Lower lobe of right lung (tissue), 2 donors: ENCODE data around the gene DNLZ. TPM values are rescaled to one million over a fixed set of nuclear protein-coding genes. Genes with fewer than 3 reads are reported as not detected.

Experiments
- ATAC-seq, 2 donors: fragments of 200-7000 bp; cut with Tn5 transposase; one replicate each; pipeline ENCODE4 v1.9.1; 2020 to 2022; ENCODE audit warnings: mild to moderate bottlenecking in 2 of 2, moderate library complexity in 2 of 2
- DNase-seq: peaks from one replicate; pipeline ENCODE4 v3.0.0-alpha.2; 2020
- H3K27ac ChIP-seq: fragments of 200-600 bp; one replicate; pipeline ENCODE4 v1.8.0; 2022
- H3K27me3 ChIP-seq: fragments of 200-600 bp; one replicate; pipeline ENCODE4 v1.8.0; 2022; ENCODE audit warnings: low read depth
- H3K36me3 ChIP-seq: fragments of 200-600 bp; one replicate; pipeline ENCODE4 v1.8.0; 2022; ENCODE audit warnings: mild to moderate bottlenecking
- H3K4me1 ChIP-seq: fragments of 200-600 bp; one replicate; pipeline ENCODE4 v1.8.0; 2022
- H3K4me3 ChIP-seq: fragments of 200-600 bp; one replicate; pipeline ENCODE4 v1.8.0; 2022; ENCODE audit warnings: mild to moderate bottlenecking
- H3K9me3 ChIP-seq: fragments of 200-600 bp; one replicate; pipeline ENCODE4 v1.8.0; 2022
- intact Hi-C: fragments of 100-400 bp; cut with DNase I; formaldehyde crosslinking; loops from one replicate; pipeline ENCODE4 v1.11.0; 2022
- long read RNA-seq: library from polyadenylated mRNA; unstranded; transcript quantifications from one replicate; pipeline ENCODE4 v2.0.0, GENCODE V29; 2021
- total RNA-seq: library from RNA; stranded (reverse); fragmentation: NEBNext Ultra II Directional; extraction: Animal tissue kit (Norgen Biotek cat#: 25700); gene quantifications from one replicate; pipeline ENCODE4 v1.2.1, GENCODE V29; 2021
- TF ChIP-seq, protein P1 (sequence below): fragments of 200-600 bp; IDR thresholded peaks from one replicate; pipeline ENCODE4 v1.8.0; 2022; ENCODE audit warnings: antibody characterized with exemption, mild to moderate bottlenecking
- donor health status: DM: no; HTN: yes; CAD: no; lungs with severe emphysema.

Gene DNLZ
- total RNA-seq = 12.9 TPM
- long read RNA-seq, transcript DNLZ-201 (3 exons, 724 nt) = major isoform, 26 of 27 reads
- long read RNA-seq, partial matches to known transcripts = 0 of 27 reads
- long read RNA-seq, other reads (novel, unspliced or antisense) = 1 of 27 reads

DNA sequence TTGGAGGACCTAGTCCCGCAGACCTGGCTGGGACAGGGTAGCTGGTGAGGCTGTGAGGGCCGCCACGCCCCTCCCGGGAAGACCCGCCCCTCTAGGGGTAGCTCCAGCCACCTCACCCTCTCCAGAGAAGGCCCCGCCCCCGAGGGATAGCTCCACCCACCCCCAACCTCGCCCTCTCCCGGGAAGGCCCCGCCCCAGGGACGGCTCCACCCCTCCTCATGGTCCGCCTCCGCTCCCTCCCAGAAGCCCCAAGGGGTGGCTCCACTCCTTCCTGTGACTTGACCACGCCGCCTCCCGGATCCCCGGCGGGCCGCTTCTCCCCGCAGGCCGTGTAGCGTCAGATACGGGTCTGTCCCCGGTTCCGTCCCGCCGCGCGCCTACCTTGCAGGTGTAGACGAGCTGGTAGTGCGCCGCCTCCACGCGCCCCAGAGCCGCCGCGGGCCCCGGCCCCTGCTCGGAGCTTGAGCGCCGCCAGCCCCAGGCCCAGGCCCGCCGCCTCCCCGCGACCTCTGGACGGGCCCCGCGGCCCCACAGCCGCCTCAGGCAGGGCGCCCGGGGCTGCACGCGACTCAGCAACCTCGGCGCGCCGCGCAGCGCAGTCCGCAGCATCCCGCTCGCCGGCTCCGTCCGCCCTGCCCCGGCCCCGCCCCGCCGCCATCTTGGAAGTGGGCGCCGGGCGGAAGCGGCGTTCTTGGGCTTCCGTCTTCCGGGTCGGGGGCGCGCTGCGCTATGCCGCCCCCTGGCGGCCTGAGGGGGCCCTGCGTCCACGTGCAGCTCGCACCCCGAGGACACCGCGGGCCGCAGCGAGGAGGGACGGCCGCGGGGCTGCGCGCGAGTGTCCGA is at the start of gene DNLZ:
Gene DNLZ, minus strand, starts transcription at position 639 of the 843 bp plus-strand sequence. Its CDS starts 30 bp downstream, at position 609.
- DNase-seq (peak; percentile 98), ATAC-seq (peak; percentile 95)
- intact Hi-C loops = no loop called here
- H3K4me1 ChIP-seq = peaks cover 28% of the 10 kb centered on the region
- peak within 1 kb of the TSS; percentile 92 for H3K27ac ChIP-seq
- TF ChIP-seq, protein P1, sequence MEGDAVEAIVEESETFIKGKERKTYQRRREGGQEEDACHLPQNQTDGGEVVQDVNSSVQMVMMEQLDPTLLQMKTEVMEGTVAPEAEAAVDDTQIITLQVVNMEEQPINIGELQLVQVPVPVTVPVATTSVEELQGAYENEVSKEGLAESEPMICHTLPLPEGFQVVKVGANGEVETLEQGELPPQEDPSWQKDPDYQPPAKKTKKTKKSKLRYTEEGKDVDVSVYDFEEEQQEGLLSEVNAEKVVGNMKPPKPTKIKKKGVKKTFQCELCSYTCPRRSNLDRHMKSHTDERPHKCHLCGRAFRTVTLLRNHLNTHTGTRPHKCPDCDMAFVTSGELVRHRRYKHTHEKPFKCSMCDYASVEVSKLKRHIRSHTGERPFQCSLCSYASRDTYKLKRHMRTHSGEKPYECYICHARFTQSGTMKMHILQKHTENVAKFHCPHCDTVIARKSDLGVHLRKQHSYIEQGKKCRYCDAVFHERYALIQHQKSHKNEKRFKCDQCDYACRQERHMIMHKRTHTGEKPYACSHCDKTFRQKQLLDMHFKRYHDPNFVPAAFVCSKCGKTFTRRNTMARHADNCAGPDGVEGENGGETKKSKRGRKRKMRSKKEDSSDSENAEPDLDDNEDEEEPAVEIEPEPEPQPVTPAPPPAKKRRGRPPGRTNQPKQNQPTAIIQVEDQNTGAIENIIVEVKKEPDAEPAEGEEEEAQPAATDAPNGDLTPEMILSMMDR = peak; percentile 98
- H3K4me3 ChIP-seq = peak within 1 kb of the TSS; percentile 79
- no peaks in the 10 kb centered on the region for H3K9me3 ChIP-seq
- H3K27me3 ChIP-seq = no peaks in the 10 kb centered on the region
- H3K36me3 ChIP-seq = no peaks in the 10 kb centered on the region

GRCh38 chr9:136412962-136413361 is 49.4 kb upstream of the DNLZ start:
- ATAC-seq (no peak), DNase-seq (no peak)
- peaks cover 28% of the 10 kb centered on the region for H3K4me1 ChIP-seq
- TF ChIP-seq, protein P1 = no peak
- no peaks in the 10 kb centered on the region for H3K27me3 ChIP-seq
- intact Hi-C loops = no loop called here
- H3K4me3 ChIP-seq = no peak overlapping the region
- peaks cover 62% of the 10 kb centered on the region for H3K36me3 ChIP-seq
- no peak overlapping the region for H3K27ac ChIP-seq
- H3K9me3 ChIP-seq = no peaks in the 10 kb centered on the region

- TF ChIP-seq, protein P1 = no peak
- ATAC-seq (no peak), DNase-seq (no peak)
- Histone ChIP-seq H3K9me3 (no peaks in the 10 kb centered on the region), H3K36me3 (peaks cover 61% of the 10 kb centered on the region), H3K27ac (peak overlapping the region; percentile 94), H3K4me1 (peaks cover 28% of the 10 kb centered on the region), H3K4me3 (peak overlapping the region; percentile 99), H3K27me3 (no peaks in the 10 kb centered on the region)
- intact Hi-C loops = no loop called here
Observed at GRCh38 chr9:136411378-136411777, 47.8 kb upstream of the DNLZ start.

GRCh38 chr9:136410500-136411287 is 47.1 kb upstream of the DNLZ start, which contains the start of the genes ENTR1 and PMPCA:
TSS of gene ENTR1 (minus strand) at chr9:136410614. CDS start at chr9:136410397, 217 bp downstream.
TSS of gene PMPCA (plus strand) at chr9:136410658. CDS start at chr9:136410669, 11 bp downstream.
- TF ChIP-seq, protein P1 = no peak
- ATAC-seq (peak; percentile 91 to 96), DNase-seq (peak; percentile 95)
- Histone ChIP-seq H3K36me3 (peaks cover 61% of the 10 kb centered on the region), H3K9me3 (no peaks in the 10 kb centered on the region), H3K27me3 (no peaks in the 10 kb centered on the region), H3K4me1 (peaks cover 28% of the 10 kb centered on the region), H3K27ac (peak within 1 kb of the TSS; percentile 94), H3K4me3 (peak within 1 kb of the TSS; percentile 99)
- intact Hi-C loops = no loop called here
